Measurements from ENCODE around the gene NLRC3.
A peak's percentile ranks its signal among the peaks of the same experiment; 100 is the strongest.

Gene NLRC3

DNA sequence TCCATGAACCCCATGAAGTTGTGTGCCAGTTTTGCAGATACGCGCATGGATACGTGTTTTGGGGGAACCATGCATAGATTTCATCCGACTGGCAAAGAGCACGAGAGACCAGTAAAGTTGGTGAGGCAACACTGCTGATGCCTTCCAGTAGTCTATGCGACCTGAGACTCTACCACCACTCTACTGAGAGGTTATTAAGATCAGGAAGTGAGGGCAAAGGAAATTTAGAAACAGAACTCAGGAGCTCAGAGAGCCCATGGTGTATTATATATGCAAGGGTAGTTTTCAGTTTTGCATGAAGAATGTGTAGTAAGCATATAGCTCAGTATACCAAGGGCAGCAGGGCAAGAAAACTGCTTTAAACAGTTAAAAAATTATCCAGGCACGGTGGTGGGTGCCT lies 30.0 kb upstream of the NLRC3 start:
- no peak for DNase-seq
- H3K9me3 ChIP-seq (ENCODE audit: control extremely low read depth in 1 of 5, control insufficient read depth in 4 of 5, insufficient read depth in 2 of 5, low read depth in 1 of 5, low read length in 4 of 5): no peaks in the 10 kb centered on the region
- H3K27ac ChIP-seq (ENCODE audit: insufficient read depth in 1 of 2, low read depth in 1 of 2, low read length in 2 of 2, poor library complexity in 1 of 2, severe bottlenecking in 2 of 2): no peak overlapping the region
- WGBS (ENCODE audit: insufficient coverage): 99% methylated on average over 7 of the region's 7 CpGs
- H3K27me3 ChIP-seq (replicated peaks in 2 of 5; ENCODE audit: control insufficient read depth in 4 of 5, insufficient read depth in 5 of 5, low read length in 4 of 5): no peaks in the 10 kb centered on the region
- POLR2A ChIA-PET: no interaction called here
- H3K4me1 ChIP-seq (ENCODE audit: control extremely low read depth in 1 of 4, control insufficient read depth in 4 of 4, insufficient read depth in 4 of 4, low read length in 3 of 4): peaks cover 5 to 18% (median 14%) of the 10 kb centered on the region in 4 experiments
- H3K36me3 ChIP-seq (ENCODE audit: control insufficient read depth in 4 of 4, insufficient read depth in 4 of 4, low read length in 3 of 4): peaks cover 0 to 21% (median 6%) of the 10 kb centered on the region in 4 experiments
- no peak overlapping the region for H3K4me3 ChIP-seq (ENCODE audit: control insufficient read depth in 1 of 7, extremely low read depth in 1 of 7, insufficient read depth in 4 of 7, low read depth in 2 of 7, low read length in 6 of 7)
- CTCF ChIA-PET: no interaction called here

DNA sequence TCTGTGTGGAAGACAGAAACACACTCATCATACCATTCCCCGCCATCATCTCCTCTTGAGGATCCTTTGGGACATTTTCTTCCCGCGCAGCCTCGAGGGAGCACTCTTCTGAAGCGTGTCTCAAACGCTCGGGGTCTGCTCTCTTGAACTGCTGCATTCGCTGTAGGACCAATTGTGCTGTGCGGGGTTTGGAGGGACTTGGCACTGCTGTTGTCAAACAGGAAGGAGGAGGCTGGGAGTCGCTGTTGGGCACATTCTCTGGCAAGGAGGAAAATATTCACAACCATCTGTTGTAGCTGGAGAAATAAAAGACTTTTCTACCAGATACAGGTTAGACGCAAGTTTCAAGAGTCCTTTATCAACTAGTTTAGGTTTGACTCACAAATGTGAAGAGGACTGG lies 29.2 kb upstream of the NLRC3 start:
- ChIA-PET CTCF (no interaction called here), POLR2A (interaction anchor here (0.6 kb wide), 1 partner anchor 32 kb away, joined by 4 read pairs; no protein-coding TSS in a partner anchor)
- Histone ChIP-seq H3K4me3 (ENCODE audit: control insufficient read depth in 1 of 7, extremely low read depth in 1 of 7, insufficient read depth in 4 of 7, low read depth in 2 of 7, low read length in 6 of 7) (no peak overlapping the region), H3K36me3 (ENCODE audit: control insufficient read depth in 4 of 4, insufficient read depth in 4 of 4, low read length in 3 of 4) (peaks cover 0 to 28% (median 9%) of the 10 kb centered on the region in 4 experiments), H3K27me3 (replicated peaks in 2 of 5; ENCODE audit: control insufficient read depth in 4 of 5, insufficient read depth in 5 of 5, low read length in 4 of 5) (no peaks in the 10 kb centered on the region), H3K9me3 (ENCODE audit: control extremely low read depth in 1 of 5, control insufficient read depth in 4 of 5, insufficient read depth in 2 of 5, low read depth in 1 of 5, low read length in 4 of 5) (no peaks in the 10 kb centered on the region), H3K4me1 (ENCODE audit: control extremely low read depth in 1 of 4, control insufficient read depth in 4 of 4, insufficient read depth in 4 of 4, low read length in 3 of 4) (peaks cover 5 to 14% (median 11%) of the 10 kb centered on the region in 4 experiments), H3K27ac (ENCODE audit: insufficient read depth in 1 of 2, low read depth in 1 of 2, low read length in 2 of 2, poor library complexity in 1 of 2, severe bottlenecking in 2 of 2) (no peak overlapping the region)
- no peak for DNase-seq
- WGBS (ENCODE audit: insufficient coverage): 94% methylated on average over 9 of the region's 11 CpGs

DNA sequence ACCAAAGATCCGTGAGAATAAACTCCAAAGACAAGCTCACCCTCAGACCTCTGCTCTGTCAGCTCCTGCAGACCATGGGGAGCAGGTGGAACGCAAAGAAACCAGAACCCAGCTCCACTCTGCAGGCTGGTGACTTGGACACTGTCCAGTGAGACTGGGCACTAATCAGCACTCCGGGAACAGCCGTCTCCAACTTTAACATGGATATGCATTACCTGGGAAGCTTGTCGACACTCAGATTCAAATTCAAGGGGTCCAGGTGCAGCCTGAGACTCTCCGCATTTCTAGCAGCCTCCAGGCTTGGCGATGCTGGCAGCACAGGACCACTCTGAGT lies 25.1 kb upstream of the NLRC3 start:
- Histone ChIP-seq H3K27me3 (replicated peaks in 2 of 5; ENCODE audit: control insufficient read depth in 4 of 5, insufficient read depth in 5 of 5, low read length in 4 of 5) (no peaks in the 10 kb centered on the region), H3K9me3 (ENCODE audit: control extremely low read depth in 1 of 5, control insufficient read depth in 4 of 5, insufficient read depth in 2 of 5, low read depth in 1 of 5, low read length in 4 of 5) (peaks cover 0 to 7% (median 0%) of the 10 kb centered on the region in 5 experiments), H3K36me3 (ENCODE audit: control insufficient read depth in 4 of 4, insufficient read depth in 4 of 4, low read length in 3 of 4) (peaks cover 2 to 45% (median 18%) of the 10 kb centered on the region in 4 experiments), H3K4me3 (ENCODE audit: control insufficient read depth in 1 of 7, extremely low read depth in 1 of 7, insufficient read depth in 4 of 7, low read depth in 2 of 7, low read length in 6 of 7) (no peak overlapping the region), H3K27ac (ENCODE audit: insufficient read depth in 1 of 2, low read depth in 1 of 2, low read length in 2 of 2, poor library complexity in 1 of 2, severe bottlenecking in 2 of 2) (no peak overlapping the region), H3K4me1 (ENCODE audit: control extremely low read depth in 1 of 4, control insufficient read depth in 4 of 4, insufficient read depth in 4 of 4, low read length in 3 of 4) (peaks cover 0 to 11% (median 4%) of the 10 kb centered on the region in 4 experiments)
- no peak for DNase-seq
- ChIA-PET POLR2A (no interaction called here), CTCF (interaction anchor here (0.6 kb wide), 1 partner anchor 16 kb away, joined by 4 read pairs; no protein-coding TSS in a partner anchor)
- 100% methylated on average over 7 of the region's 7 CpGs for WGBS (ENCODE audit: insufficient coverage)

DNA sequence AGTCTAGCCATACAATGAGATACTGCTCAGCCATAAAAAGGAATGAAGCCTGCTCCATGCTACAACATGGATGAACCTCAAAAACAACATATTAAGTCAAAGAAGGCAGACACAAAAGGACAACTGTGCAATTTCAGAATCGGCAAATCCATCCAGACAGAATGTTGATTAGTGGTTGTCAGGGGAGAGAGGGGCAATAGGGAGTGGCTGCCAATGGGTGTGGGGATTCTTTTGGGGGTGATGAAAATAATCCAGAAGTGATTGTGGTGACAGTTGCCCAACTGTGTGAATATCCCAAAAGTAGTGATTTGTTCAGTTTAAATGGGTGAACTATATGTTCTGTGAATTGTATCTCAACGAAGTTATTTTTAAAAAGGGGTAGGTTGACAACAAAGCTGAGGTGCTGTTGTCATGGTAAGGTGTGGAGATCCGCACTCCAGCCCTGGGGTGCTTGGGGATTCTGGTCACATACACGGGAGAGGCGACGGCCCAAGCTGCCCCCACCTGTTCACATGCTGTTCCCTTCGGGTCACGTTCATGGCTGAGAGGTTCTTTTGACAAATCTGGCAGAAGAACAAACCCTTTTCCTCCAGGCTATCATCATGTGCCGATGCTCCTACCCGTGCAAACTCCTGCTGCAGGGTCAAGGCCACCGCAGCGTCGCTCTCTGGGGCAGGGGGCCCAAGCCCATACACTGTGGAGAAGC lies 24.6 kb upstream of the NLRC3 start:
- ChIA-PET POLR2A (no interaction called here), CTCF (interaction anchor here (0.6 kb wide), 1 partner anchor 16 kb away, joined by 4 read pairs; no protein-coding TSS in a partner anchor)
- no peak for DNase-seq
- WGBS (ENCODE audit: insufficient coverage): 100% methylated on average over 13 of the region's 13 CpGs
- H3K4me1 ChIP-seq (ENCODE audit: control extremely low read depth in 1 of 4, control insufficient read depth in 4 of 4, insufficient read depth in 4 of 4, low read length in 3 of 4): peaks cover 0 to 11% (median 5%) of the 10 kb centered on the region in 4 experiments
- no peak overlapping the region for H3K27ac ChIP-seq (ENCODE audit: insufficient read depth in 1 of 2, low read depth in 1 of 2, low read length in 2 of 2, poor library complexity in 1 of 2, severe bottlenecking in 2 of 2)
- H3K27me3 ChIP-seq (replicated peaks in 2 of 5; ENCODE audit: control insufficient read depth in 4 of 5, insufficient read depth in 5 of 5, low read length in 4 of 5): no peaks in the 10 kb centered on the region
- peaks cover 0 to 7% (median 0%) of the 10 kb centered on the region in 5 experiments for H3K9me3 ChIP-seq (ENCODE audit: control extremely low read depth in 1 of 5, control insufficient read depth in 4 of 5, insufficient read depth in 2 of 5, low read depth in 1 of 5, low read length in 4 of 5)
- H3K36me3 ChIP-seq (ENCODE audit: control insufficient read depth in 4 of 4, insufficient read depth in 4 of 4, low read length in 3 of 4): peaks cover 2 to 49% (median 18%) of the 10 kb centered on the region in 4 experiments
- H3K4me3 ChIP-seq (ENCODE audit: control insufficient read depth in 1 of 7, extremely low read depth in 1 of 7, insufficient read depth in 4 of 7, low read depth in 2 of 7, low read length in 6 of 7): no peak overlapping the region

DNA sequence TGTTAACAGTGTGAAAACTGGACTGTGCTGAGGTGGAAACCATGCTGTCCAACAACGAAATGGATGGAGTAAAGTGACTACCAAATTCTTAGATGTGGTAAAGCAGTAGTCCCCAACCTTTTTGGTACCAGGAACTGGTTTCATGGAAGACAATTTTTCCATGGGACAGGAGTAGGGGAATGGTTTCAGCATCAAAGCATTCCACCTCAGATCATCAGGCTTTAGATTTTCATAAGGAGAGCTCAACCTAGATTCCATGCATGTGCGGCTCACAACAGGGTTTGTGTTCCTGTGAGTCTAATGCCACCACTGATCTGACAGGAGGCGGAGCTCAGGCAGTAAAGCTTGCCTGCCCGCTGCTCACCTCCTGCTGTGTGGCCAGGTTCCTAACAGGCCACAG lies 22.7 kb upstream of the NLRC3 start:
- peaks cover 2 to 54% (median 15%) of the 10 kb centered on the region in 4 experiments for H3K36me3 ChIP-seq (ENCODE audit: control insufficient read depth in 4 of 4, insufficient read depth in 4 of 4, low read length in 3 of 4)

DNA sequence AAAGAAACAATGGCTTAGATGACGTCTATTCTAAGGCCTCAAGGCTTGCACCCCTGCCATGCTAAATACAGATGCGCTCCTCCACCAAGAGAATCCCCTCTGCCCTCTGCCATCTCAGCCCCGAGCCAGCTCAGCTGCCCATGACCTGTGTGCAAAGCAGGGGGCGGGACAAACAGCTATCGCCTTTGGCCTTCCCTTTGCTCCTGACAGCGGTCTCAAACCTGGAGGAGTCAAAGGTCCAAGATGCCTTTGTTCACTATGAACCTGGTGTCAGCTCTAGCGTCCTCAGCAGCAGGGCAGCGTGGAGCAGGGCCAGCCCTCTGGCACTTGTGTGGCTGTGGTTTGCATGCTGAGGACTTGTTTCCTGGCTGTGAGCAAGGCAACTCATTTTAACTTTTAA lies 21.9 kb upstream of the NLRC3 start:
- H3K27me3 ChIP-seq (replicated peaks in 2 of 5; ENCODE audit: control insufficient read depth in 4 of 5, insufficient read depth in 5 of 5, low read length in 4 of 5): no peaks in the 10 kb centered on the region
- peak in 1 of 3 donors; percentile 33 for DNase-seq
- CTCF ChIA-PET: no interaction called here
- peaks cover 0 to 7% (median 0%) of the 10 kb centered on the region in 5 experiments for H3K9me3 ChIP-seq (ENCODE audit: control extremely low read depth in 1 of 5, control insufficient read depth in 4 of 5, insufficient read depth in 2 of 5, low read depth in 1 of 5, low read length in 4 of 5)
- WGBS (ENCODE audit: insufficient coverage): 76% methylated on average over 7 of the region's 8 CpGs
- POLR2A ChIA-PET: interaction anchor here (0.5 to 0.8 kb wide), 2 partner anchors 11 to 101 kb away, joined by 3 to 4 read pairs; no protein-coding TSS in a partner anchor
- no peak overlapping the region for H3K27ac ChIP-seq (ENCODE audit: insufficient read depth in 1 of 2, low read depth in 1 of 2, low read length in 2 of 2, poor library complexity in 1 of 2, severe bottlenecking in 2 of 2)
- peaks cover 2 to 54% (median 16%) of the 10 kb centered on the region in 4 experiments for H3K36me3 ChIP-seq (ENCODE audit: control insufficient read depth in 4 of 4, insufficient read depth in 4 of 4, low read length in 3 of 4)
- H3K4me3 ChIP-seq (ENCODE audit: control insufficient read depth in 1 of 7, extremely low read depth in 1 of 7, insufficient read depth in 4 of 7, low read depth in 2 of 7, low read length in 6 of 7): no peak overlapping the region
- peaks cover 0 to 11% (median 5%) of the 10 kb centered on the region in 4 experiments for H3K4me1 ChIP-seq (ENCODE audit: control extremely low read depth in 1 of 4, control insufficient read depth in 4 of 4, insufficient read depth in 4 of 4, low read length in 3 of 4)

More for the DNA sequence above, 22.7 kb upstream of the NLRC3 start:
- no peak for DNase-seq
- CTCF ChIA-PET: no interaction called here
- WGBS (ENCODE audit: insufficient coverage): 100% methylated on average over 3 of the region's 4 CpGs
- POLR2A ChIA-PET: interaction anchor here (0.7 to 0.8 kb wide), 2 partner anchors 11 to 15 kb away, joined by 3 read pairs; no protein-coding TSS in a partner anchor
- H3K9me3 ChIP-seq (ENCODE audit: control extremely low read depth in 1 of 5, control insufficient read depth in 4 of 5, insufficient read depth in 2 of 5, low read depth in 1 of 5, low read length in 4 of 5): peaks cover 0 to 7% (median 0%) of the 10 kb centered on the region in 5 experiments
- H3K27me3 ChIP-seq (replicated peaks in 2 of 5; ENCODE audit: control insufficient read depth in 4 of 5, insufficient read depth in 5 of 5, low read length in 4 of 5): no peaks in the 10 kb centered on the region
- H3K4me3 ChIP-seq (ENCODE audit: control insufficient read depth in 1 of 7, extremely low read depth in 1 of 7, insufficient read depth in 4 of 7, low read depth in 2 of 7, low read length in 6 of 7): no peak overlapping the region
- no peak overlapping the region for H3K27ac ChIP-seq (ENCODE audit: insufficient read depth in 1 of 2, low read depth in 1 of 2, low read length in 2 of 2, poor library complexity in 1 of 2, severe bottlenecking in 2 of 2)
- peaks cover 0 to 11% (median 5%) of the 10 kb centered on the region in 4 experiments for H3K4me1 ChIP-seq (ENCODE audit: control extremely low read depth in 1 of 4, control insufficient read depth in 4 of 4, insufficient read depth in 4 of 4, low read length in 3 of 4)

DNA sequence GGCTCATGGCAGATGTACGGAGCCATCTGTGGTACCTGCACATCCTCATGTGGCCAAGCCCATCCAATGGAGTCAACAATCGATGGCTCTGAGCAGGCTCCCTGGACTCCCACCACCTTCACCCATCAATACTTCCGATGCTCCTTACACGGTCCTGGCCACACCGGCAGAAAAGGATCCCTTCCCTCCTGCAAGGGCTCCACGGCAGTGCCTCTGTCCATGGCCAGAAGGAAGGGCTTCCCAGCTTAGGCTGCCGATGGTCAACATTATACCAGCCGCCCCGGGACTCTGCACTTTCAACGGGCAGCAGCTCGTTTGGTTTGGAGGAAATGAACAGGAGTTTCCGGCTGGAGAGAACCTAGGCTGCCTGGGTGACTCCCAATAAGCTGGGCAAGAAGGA lies 21.0 kb upstream of the NLRC3 start:
- Histone ChIP-seq H3K4me1 (ENCODE audit: control extremely low read depth in 1 of 4, control insufficient read depth in 4 of 4, insufficient read depth in 4 of 4, low read length in 3 of 4) (peaks cover 0 to 11% (median 5%) of the 10 kb centered on the region in 4 experiments), H3K27me3 (replicated peaks in 2 of 5; ENCODE audit: control insufficient read depth in 4 of 5, insufficient read depth in 5 of 5, low read length in 4 of 5) (no peaks in the 10 kb centered on the region), H3K36me3 (ENCODE audit: control insufficient read depth in 4 of 4, insufficient read depth in 4 of 4, low read length in 3 of 4) (peaks cover 2 to 47% (median 15%) of the 10 kb centered on the region in 4 experiments), H3K9me3 (ENCODE audit: control extremely low read depth in 1 of 5, control insufficient read depth in 4 of 5, insufficient read depth in 2 of 5, low read depth in 1 of 5, low read length in 4 of 5) (peaks cover 0 to 7% (median 0%) of the 10 kb centered on the region in 5 experiments), H3K4me3 (ENCODE audit: control insufficient read depth in 1 of 7, extremely low read depth in 1 of 7, insufficient read depth in 4 of 7, low read depth in 2 of 7, low read length in 6 of 7) (no peak overlapping the region), H3K27ac (ENCODE audit: insufficient read depth in 1 of 2, low read depth in 1 of 2, low read length in 2 of 2, poor library complexity in 1 of 2, severe bottlenecking in 2 of 2) (no peak overlapping the region)
- no peak for DNase-seq
- POLR2A ChIA-PET: no interaction called here
- CTCF ChIA-PET: no interaction called here
- WGBS (ENCODE audit: insufficient coverage): 97% methylated on average over 11 of the region's 12 CpGs

Measured in common myeloid progenitor, CD34-positive (primary cell).